ENCODE measurements around the gene DGKQ.
"Not testable (repeated sequence)": the region's sequence is repeated elsewhere in the genome, so short reads cannot be mapped to it uniquely, and the experiment has no call there.

Gene DGKQ

DNA sequence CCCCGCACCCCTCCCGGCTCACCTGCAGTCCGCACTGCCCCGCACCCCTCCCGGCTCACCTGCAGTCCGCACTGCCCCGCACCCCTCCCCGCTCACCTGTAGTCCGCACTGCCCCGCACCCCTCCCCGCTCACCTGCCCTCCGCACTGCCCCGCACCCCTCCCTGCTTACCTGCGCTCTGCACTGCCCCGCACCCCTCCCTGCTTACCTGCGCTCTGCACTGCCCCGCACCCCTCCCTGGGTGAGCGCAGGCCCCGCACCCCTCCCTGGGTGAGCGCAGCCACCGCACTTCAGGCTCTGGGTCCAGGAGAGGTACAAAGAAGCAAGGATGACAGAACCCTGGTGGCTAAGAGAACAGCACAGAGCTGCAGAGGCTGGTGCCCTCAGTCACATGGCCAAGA is 45.8 kb downstream of the DGKQ start:
- not testable (repeated sequence) for H3K14ac ChIP-seq (ENCODE audit: low read length); H3K27me3 ChIP-seq (ENCODE audit: insufficient read depth, low read length); H3K4me2 ChIP-seq (ENCODE audit: low read length); H3K27ac ChIP-seq (ENCODE audit: low read depth, low read length); DNase-seq; H3K9me3 ChIP-seq (ENCODE audit: insufficient read depth, low read depth, low read length); H3K36me3 ChIP-seq (ENCODE audit: control insufficient read depth in 1 of 2, insufficient read depth in 2 of 2, low read length in 2 of 2); H3K23ac ChIP-seq (ENCODE audit: low read length); H2AFZ ChIP-seq (ENCODE audit: insufficient read depth, low read length, poor library complexity); H4K8ac ChIP-seq (ENCODE audit: low read depth, low read length); H4K91ac ChIP-seq (ENCODE audit: low read depth, low read length); H3K4me3 ChIP-seq (ENCODE audit: low read depth, low read length); H2BK120ac ChIP-seq (ENCODE audit: insufficient read depth, low read length, poor library complexity); H2AK5ac ChIP-seq (ENCODE audit: low read length); H3K9ac ChIP-seq (ENCODE audit: low read length); H2BK5ac ChIP-seq (ENCODE audit: low read depth, low read length, poor library complexity); H4K12ac ChIP-seq (ENCODE audit: low read depth, low read length); H3K18ac ChIP-seq (ENCODE audit: low read length); H2BK12ac ChIP-seq (ENCODE audit: low read length); H3K79me1 ChIP-seq (ENCODE audit: low read length)
- H3K4ac ChIP-seq (ENCODE audit: low read depth, low read length), result peak overlapping the region; percentile 66
- peaks cover 27% of the 10 kb centered on the region for H3K79me2 ChIP-seq (ENCODE audit: control insufficient read depth, insufficient read depth, low read length, poor library complexity)
- peaks cover 8 to 12% of the 10 kb centered on the region in 2 experiments for H3K4me1 ChIP-seq (ENCODE audit: control insufficient read depth in 1 of 2, insufficient read depth in 2 of 2, low read length in 2 of 2)
- WGBS (ENCODE audit: extremely low coverage, insufficient coverage, insufficient read length), result no CpG with 5 or more reads among the region's 21 CpGs

DNA sequence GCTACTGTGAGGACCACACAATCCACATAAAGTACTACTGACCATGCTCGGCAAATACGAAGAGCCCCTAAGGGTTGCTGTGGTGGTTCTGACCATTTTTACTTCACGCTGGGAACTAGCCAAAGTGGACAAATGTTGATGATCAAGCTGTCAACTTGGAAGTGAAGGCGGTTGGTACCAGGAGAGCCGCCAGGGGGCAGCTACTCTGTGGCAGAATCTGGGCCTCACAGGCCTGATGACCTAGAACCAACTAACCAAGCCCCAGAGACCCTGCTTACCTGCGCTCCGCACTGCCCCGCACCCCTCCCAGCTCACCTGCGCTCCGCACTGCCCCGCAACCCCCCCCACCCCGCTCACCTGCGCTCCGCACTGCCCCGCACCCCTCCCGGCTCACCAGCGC is 46.8 kb downstream of the DGKQ start:
- Histone ChIP-seq H3K18ac (ENCODE audit: low read length) (no peak overlapping the region), H3K23ac (ENCODE audit: low read length) (no peak overlapping the region), H3K14ac (ENCODE audit: low read length) (no peak overlapping the region), H3K9me3 (ENCODE audit: insufficient read depth, low read depth, low read length) (peaks cover 2% of the 10 kb centered on the region), H3K79me2 (ENCODE audit: control insufficient read depth, insufficient read depth, low read length, poor library complexity) (peaks cover 23% of the 10 kb centered on the region), H4K12ac (ENCODE audit: low read depth, low read length) (no peak overlapping the region), H4K8ac (ENCODE audit: low read depth, low read length) (no peak overlapping the region), H3K27ac (ENCODE audit: low read depth, low read length) (no peak overlapping the region), H3K4me1 (ENCODE audit: control insufficient read depth in 1 of 2, insufficient read depth in 2 of 2, low read length in 2 of 2) (peaks cover 8 to 12% of the 10 kb centered on the region in 2 experiments), H2AFZ (ENCODE audit: insufficient read depth, low read length, poor library complexity) (no peak overlapping the region), H3K79me1 (ENCODE audit: low read length) (no peaks in the 10 kb centered on the region), H3K27me3 (ENCODE audit: insufficient read depth, low read length) (no peaks in the 10 kb centered on the region), H3K9ac (ENCODE audit: low read length) (no peak overlapping the region), H2BK120ac (ENCODE audit: insufficient read depth, low read length, poor library complexity) (no peak overlapping the region), H3K4me2 (ENCODE audit: low read length) (no peak overlapping the region), H3K36me3 (ENCODE audit: control insufficient read depth in 1 of 2, insufficient read depth in 2 of 2, low read length in 2 of 2) (peaks cover 0 to 8% of the 10 kb centered on the region in 2 experiments), H3K4ac (ENCODE audit: low read depth, low read length) (peak overlapping the region; percentile 60), H3K4me3 (ENCODE audit: low read depth, low read length) (no peak overlapping the region), H2BK5ac (ENCODE audit: low read depth, low read length, poor library complexity) (no peak overlapping the region), H4K91ac (ENCODE audit: low read depth, low read length) (no peak overlapping the region), H2BK12ac (ENCODE audit: low read length) (no peak overlapping the region), H2AK5ac (ENCODE audit: low read length) (no peak overlapping the region)
- DNase-seq, result peak in 1 of 2 donors; percentile 33
- WGBS (ENCODE audit: extremely low coverage, insufficient coverage, insufficient read length), result no CpG with 5 or more reads among the region's 17 CpGs

DNA sequence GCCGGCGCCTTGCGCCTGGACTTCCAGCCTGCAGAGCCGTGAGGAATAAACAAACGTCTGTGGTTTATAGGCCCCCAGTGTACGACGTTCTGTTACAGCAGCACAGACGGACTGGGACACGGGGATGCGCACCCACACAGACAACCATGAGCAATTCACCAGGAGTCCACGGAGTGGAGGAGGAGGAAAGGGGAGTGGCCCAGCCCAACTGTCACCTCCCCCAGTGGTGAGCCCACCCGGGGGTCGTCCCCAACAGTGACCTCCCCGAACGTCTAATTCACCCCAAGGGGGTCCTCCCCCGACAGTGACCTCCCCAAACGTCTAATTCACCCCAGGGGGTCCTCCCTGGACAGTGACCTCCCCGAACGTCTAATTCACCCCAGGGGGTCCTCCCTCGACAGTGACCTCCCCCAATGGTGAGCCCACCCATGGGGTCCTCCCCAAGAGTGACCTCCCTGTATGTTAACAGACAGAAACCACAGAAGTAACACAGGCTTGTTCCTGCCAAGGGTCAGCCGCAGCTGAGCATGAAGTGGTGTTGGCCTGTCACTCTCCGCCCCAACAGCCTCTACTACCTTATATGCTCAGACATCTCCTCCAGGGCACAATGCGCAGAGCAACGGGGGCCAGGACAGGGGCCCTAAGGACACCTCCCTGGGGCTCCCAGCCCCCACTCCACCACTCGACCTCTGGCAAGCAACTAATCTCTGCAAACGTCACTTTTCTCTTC is 47.4 kb downstream of the DGKQ start:
- peaks cover 17% of the 10 kb centered on the region for H3K79me2 ChIP-seq (ENCODE audit: control insufficient read depth, insufficient read depth, low read length, poor library complexity)
- peaks cover 4 to 7% of the 10 kb centered on the region in 2 experiments for H3K4me1 ChIP-seq (ENCODE audit: control insufficient read depth in 1 of 2, insufficient read depth in 2 of 2, low read length in 2 of 2)
- H3K4me2 ChIP-seq (ENCODE audit: low read length), result no peak overlapping the region
- no peak overlapping the region for H2BK12ac ChIP-seq (ENCODE audit: low read length)
- H2AK5ac ChIP-seq (ENCODE audit: low read length), result no peak overlapping the region
- no CpG with 5 or more reads among the region's 26 CpGs for WGBS (ENCODE audit: extremely low coverage, insufficient coverage, insufficient read length)
- H2BK120ac ChIP-seq (ENCODE audit: insufficient read depth, low read length, poor library complexity), result no peak overlapping the region
- no peak overlapping the region for H3K27ac ChIP-seq (ENCODE audit: low read depth, low read length)
- H3K9ac ChIP-seq (ENCODE audit: low read length), result no peak overlapping the region
- H3K4me3 ChIP-seq (ENCODE audit: low read depth, low read length), result no peak overlapping the region
- no peaks in the 10 kb centered on the region for H3K79me1 ChIP-seq (ENCODE audit: low read length)
- DNase-seq, result no peak
- peaks cover 2% of the 10 kb centered on the region for H3K9me3 ChIP-seq (ENCODE audit: insufficient read depth, low read depth, low read length)
- no peak overlapping the region for H3K14ac ChIP-seq (ENCODE audit: low read length)
- H2BK5ac ChIP-seq (ENCODE audit: low read depth, low read length, poor library complexity), result no peak overlapping the region
- H3K18ac ChIP-seq (ENCODE audit: low read length), result no peak overlapping the region
- H4K12ac ChIP-seq (ENCODE audit: low read depth, low read length), result no peak overlapping the region
- no peak overlapping the region for H3K23ac ChIP-seq (ENCODE audit: low read length)
- H4K91ac ChIP-seq (ENCODE audit: low read depth, low read length), result no peak overlapping the region
- H2AFZ ChIP-seq (ENCODE audit: insufficient read depth, low read length, poor library complexity), result no peak overlapping the region
- H3K4ac ChIP-seq (ENCODE audit: low read depth, low read length), result peak overlapping the region; percentile 60
- H4K8ac ChIP-seq (ENCODE audit: low read depth, low read length), result no peak overlapping the region
- peaks cover 0 to 8% of the 10 kb centered on the region in 2 experiments for H3K36me3 ChIP-seq (ENCODE audit: control insufficient read depth in 1 of 2, insufficient read depth in 2 of 2, low read length in 2 of 2)
- H3K27me3 ChIP-seq (ENCODE audit: insufficient read depth, low read length), result no peaks in the 10 kb centered on the region

DNA sequence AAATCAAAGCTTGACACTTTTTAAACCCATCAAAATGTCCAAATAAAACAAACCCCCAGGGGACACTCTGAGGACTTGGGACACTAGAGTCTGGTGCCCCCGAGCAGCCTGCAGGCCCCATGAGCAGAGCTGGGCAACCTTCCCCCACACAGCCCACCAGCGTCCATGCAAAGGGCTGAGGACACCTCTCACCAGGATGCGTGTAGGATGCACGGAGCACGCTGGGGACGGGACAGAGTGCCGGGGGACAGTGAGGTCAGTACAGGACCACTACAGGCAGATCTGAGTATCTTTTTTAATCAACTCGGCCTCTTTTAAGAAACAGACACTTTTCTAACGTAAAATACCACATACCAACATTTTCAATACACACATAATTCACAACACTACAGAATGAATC is 48.2 kb downstream of the DGKQ start:
- Histone ChIP-seq H3K4me1 (ENCODE audit: control insufficient read depth in 1 of 2, insufficient read depth in 2 of 2, low read length in 2 of 2) (peaks cover 2 to 4% of the 10 kb centered on the region in 2 experiments), H2BK5ac (ENCODE audit: low read depth, low read length, poor library complexity) (no peak overlapping the region), H3K79me2 (ENCODE audit: control insufficient read depth, insufficient read depth, low read length, poor library complexity) (peaks cover 12% of the 10 kb centered on the region), H2AFZ (ENCODE audit: insufficient read depth, low read length, poor library complexity) (no peak overlapping the region), H4K12ac (ENCODE audit: low read depth, low read length) (no peak overlapping the region), H3K18ac (ENCODE audit: low read length) (peak overlapping the region; percentile 49), H3K36me3 (ENCODE audit: control insufficient read depth in 1 of 2, insufficient read depth in 2 of 2, low read length in 2 of 2) (peaks cover 0 to 8% of the 10 kb centered on the region in 2 experiments), H3K14ac (ENCODE audit: low read length) (no peak overlapping the region), H3K4me2 (ENCODE audit: low read length) (no peak overlapping the region), H2AK5ac (ENCODE audit: low read length) (no peak overlapping the region), H3K4ac (ENCODE audit: low read depth, low read length) (peak overlapping the region; percentile 19), H4K8ac (ENCODE audit: low read depth, low read length) (no peak overlapping the region), H3K27me3 (ENCODE audit: insufficient read depth, low read length) (no peaks in the 10 kb centered on the region), H2BK120ac (ENCODE audit: insufficient read depth, low read length, poor library complexity) (no peak overlapping the region), H3K79me1 (ENCODE audit: low read length) (no peaks in the 10 kb centered on the region), H3K27ac (ENCODE audit: low read depth, low read length) (no peak overlapping the region), H2BK12ac (ENCODE audit: low read length) (no peak overlapping the region), H3K4me3 (ENCODE audit: low read depth, low read length) (no peak overlapping the region), H3K23ac (ENCODE audit: low read length) (no peak overlapping the region), H3K9ac (ENCODE audit: low read length) (no peak overlapping the region), H3K9me3 (ENCODE audit: insufficient read depth, low read depth, low read length) (peaks cover 2% of the 10 kb centered on the region), H4K91ac (ENCODE audit: low read depth, low read length) (no peak overlapping the region)
- DNase-seq, result no peak
- WGBS (ENCODE audit: extremely low coverage, insufficient coverage, insufficient read length), result 90% methylated on average over 2 of the region's 9 CpGs

All from trophoblast cell (in vitro differentiated cells and primary cell).